Fibroblast of skin of back (primary cell): Measurements from ENCODE around the gene CACNA2D2.

Source experiments
- DNase-seq: peaks from one replicate; pipeline ENCODE4 v3.0.0-alpha.2; 2013

The CACNA2D2 gene

GRCh38 chr3:50390508-50391224 is 112.8 kb downstream of the CACNA2D2 start:
- DNase-seq, result no peak

GRCh38 chr3:50389414-50389767 is 114.0 kb downstream of the CACNA2D2 start:
- no peak for DNase-seq

- DNase-seq, result peak; percentile 11
Observed at GRCh38 chr3:50388720-50389413, 114.6 kb downstream of the CACNA2D2 start.

GRCh38 chr3:50388016-50388719 is 115.3 kb downstream of the CACNA2D2 start:
- no peak for DNase-seq

- no peak for DNase-seq
Observed at GRCh38 chr3:50385754-50386153, 117.7 kb downstream of the CACNA2D2 start.

GRCh38 chr3:50383750-50384149 is 119.7 kb downstream of the CACNA2D2 start:
- DNase-seq, result no peak

- DNase-seq, result no peak
Observed at GRCh38 chr3:50382722-50383121, 120.7 kb downstream of the CACNA2D2 start.

- DNase-seq, result no peak
Observed at GRCh38 chr3:50381383-50381782, 122.1 kb downstream of the CACNA2D2 start.

GRCh38 chr3:50380405-50381085 is 122.9 kb downstream of the CACNA2D2 start:
- no peak for DNase-seq

GRCh38 chr3:50378757-50379156 is 124.7 kb downstream of the CACNA2D2 start:
- DNase-seq, result no peak

- no peak for DNase-seq
Observed at GRCh38 chr3:50378024-50378423, 125.4 kb downstream of the CACNA2D2 start.

GRCh38 chr3:50375258-50375931 is 128.0 kb downstream of the CACNA2D2 start:
- DNase-seq, result no peak

GRCh38 chr3:50374363-50375257 is 128.8 kb downstream of the CACNA2D2 start:
- DNase-seq, result no peak

GRCh38 chr3:50373146-50374051 is 130.0 kb downstream of the CACNA2D2 start:
- DNase-seq, result no peak

GRCh38 chr3:50372349-50372748 is 131.1 kb downstream of the CACNA2D2 start:
- no peak for DNase-seq

GRCh38 chr3:50371133-50371685 is 132.2 kb downstream of the CACNA2D2 start:
- no peak for DNase-seq

GRCh38 chr3:50370594-50370993 is 132.8 kb downstream of the CACNA2D2 start:
- peak; percentile 40 for DNase-seq

GRCh38 chr3:50369012-50369670 is 134.3 kb downstream of the CACNA2D2 start:
- no peak for DNase-seq

- no peak for DNase-seq
Observed at GRCh38 chr3:50365842-50366220, 137.6 kb downstream of the CACNA2D2 start.
